GM10266 (cell line): ENCODE results near the gene MOCOS.

Experiments used
- DNase-seq: peaks from one replicate; pipeline ENCODE4 v3.0.0; 2012; ENCODE audit errors: extremely low spot score
- TF ChIP-seq, protein P1 (sequence below): IDR thresholded peaks from 2 replicates; pipeline ENCODE4 v1.5.1; 2012; ENCODE audit warnings: mild to moderate bottlenecking, low read depth; ENCODE audit not compliant: control insufficient read depth, insufficient read depth; ENCODE audit errors: missing control alignments

The MOCOS gene

DNA sequence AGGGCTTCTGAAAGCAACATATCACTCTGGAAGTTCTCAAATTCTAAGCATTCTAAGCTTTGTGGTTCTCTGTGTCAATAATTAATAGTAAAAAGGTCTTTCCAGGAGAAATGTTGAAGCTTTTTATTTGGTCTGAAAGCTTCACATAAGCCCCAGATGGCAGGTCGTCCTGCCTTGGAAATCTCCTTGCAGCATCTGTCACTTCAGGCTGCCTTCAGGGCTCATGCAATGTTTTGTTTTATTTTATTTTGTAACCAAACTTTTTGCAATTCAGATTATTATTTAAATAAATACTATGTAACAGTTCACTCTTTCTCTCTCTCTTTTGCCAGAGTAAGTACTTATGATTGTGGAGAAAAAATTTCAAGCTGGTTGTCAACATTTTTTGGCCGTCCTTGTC lies 63.5 kb downstream of the MOCOS start:
- TF ChIP-seq, protein P1, sequence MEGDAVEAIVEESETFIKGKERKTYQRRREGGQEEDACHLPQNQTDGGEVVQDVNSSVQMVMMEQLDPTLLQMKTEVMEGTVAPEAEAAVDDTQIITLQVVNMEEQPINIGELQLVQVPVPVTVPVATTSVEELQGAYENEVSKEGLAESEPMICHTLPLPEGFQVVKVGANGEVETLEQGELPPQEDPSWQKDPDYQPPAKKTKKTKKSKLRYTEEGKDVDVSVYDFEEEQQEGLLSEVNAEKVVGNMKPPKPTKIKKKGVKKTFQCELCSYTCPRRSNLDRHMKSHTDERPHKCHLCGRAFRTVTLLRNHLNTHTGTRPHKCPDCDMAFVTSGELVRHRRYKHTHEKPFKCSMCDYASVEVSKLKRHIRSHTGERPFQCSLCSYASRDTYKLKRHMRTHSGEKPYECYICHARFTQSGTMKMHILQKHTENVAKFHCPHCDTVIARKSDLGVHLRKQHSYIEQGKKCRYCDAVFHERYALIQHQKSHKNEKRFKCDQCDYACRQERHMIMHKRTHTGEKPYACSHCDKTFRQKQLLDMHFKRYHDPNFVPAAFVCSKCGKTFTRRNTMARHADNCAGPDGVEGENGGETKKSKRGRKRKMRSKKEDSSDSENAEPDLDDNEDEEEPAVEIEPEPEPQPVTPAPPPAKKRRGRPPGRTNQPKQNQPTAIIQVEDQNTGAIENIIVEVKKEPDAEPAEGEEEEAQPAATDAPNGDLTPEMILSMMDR: no peak
- DNase-seq: no peak

DNA sequence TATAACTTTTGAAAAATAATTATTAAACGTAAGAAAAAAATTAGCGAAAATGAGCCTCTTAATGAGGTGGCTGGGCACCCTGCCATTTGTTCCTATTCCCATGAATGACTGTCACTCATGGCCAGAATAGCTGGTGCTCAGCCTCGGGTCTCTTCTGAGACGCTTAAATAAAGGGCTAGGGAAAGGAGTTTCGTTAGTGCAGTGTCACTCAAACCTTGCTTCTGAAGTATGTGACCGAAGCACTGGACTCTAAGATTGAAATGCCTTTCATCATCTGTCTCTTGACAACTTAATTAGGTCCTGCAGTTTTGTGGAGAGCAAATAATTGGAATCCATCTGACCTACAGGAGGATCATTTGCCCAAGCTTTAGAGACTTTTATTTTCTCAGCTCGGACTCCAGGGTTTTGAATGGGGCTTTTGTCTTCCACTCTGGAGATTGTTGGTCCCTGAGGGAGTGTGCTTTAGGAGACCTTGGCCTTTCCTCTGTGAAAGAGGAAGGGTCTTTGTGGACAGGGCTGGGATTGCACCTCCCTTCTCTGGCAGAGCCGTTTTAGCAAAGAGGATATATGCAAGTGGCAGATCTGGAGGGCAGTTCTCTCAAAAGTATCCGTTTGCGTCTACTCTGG lies 67.9 kb downstream of the MOCOS start:
- TF ChIP-seq, protein P1: no peak
- DNase-seq: no peak

DNA sequence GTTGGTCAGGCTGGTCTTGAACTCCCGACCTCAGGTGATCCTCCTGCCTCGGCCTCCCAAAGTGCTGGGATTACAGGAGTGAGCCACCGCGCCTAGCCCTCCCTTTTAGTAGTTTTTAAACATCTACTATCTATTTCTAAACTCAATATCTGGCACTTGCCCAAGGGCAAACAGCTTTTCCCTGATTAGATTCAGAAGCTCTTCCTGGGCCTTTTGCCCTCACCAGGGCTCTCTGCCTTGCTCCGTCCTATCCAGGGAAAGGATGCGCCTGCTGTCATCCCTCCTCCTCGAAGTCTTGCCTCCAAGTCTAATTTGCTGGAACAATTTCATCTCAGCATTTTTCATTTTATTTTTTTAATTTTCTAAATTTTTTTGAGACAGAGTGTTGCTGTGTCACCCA lies 68.8 kb downstream of the MOCOS start:
- TF ChIP-seq, protein P1: no peak
- no peak for DNase-seq

- no peak for DNase-seq
- TF ChIP-seq, protein P1: no peak
Observed at GRCh38 chr18:36262971-36263370, 75.7 kb downstream of the MOCOS start.

GRCh38 chr18:36264283-36264682 lies 77.0 kb downstream of the MOCOS start:
- TF ChIP-seq, protein P1: no peak
- DNase-seq: no peak

- no peak for DNase-seq
- TF ChIP-seq, protein P1: no peak
Observed at GRCh38 chr18:36265015-36265414, 77.7 kb downstream of the MOCOS start.

DNA sequence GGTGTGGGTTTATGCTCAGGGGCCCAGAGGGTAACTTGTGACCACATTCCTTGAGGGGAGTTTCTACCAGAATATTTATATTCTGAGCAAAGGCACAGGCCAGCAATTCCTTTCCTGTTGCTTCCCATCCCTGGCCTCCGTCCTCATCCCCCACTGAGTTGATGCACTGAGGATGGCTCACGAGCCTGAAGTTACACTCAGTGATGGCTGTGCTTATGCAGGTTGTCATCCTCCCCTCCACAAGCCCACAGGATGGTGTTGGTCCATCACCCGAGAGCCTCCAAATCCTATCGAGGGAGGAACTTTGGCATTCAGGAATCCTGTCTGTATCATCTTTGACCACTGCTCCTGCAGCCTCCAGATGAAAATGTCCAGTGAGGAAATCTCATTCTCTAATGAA lies 81.9 kb downstream of the MOCOS start:
- TF ChIP-seq, protein P1: no peak
- no peak for DNase-seq
